ENCODE data around the gene ATP6V1G1.

DNA sequence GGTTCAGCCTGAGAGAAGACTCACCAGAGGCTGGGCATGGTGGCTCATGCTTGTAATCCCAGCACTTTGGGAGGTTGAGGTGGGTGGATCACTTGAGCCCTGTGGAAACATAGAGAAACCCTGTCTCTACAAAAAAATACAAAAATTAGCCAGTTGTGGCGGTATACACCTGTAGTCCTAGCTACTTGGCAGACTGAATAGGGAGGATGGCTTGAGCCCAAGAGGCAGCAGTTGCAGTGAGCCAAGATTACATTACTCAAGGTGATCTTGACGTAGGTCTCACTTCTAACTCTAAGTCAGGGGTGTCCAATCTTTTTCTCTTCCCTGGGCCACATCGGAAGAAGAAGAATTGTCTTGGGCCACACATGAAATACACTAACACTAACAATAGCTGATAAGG, 16.2 kb upstream of the ATP6V1G1 start:
- TF ChIP-seq TAF1 (IDR thresholded peaks at IDR 0.05; ENCODE audit: low read depth): no peak
- TF ChIP-seq, protein P1, sequence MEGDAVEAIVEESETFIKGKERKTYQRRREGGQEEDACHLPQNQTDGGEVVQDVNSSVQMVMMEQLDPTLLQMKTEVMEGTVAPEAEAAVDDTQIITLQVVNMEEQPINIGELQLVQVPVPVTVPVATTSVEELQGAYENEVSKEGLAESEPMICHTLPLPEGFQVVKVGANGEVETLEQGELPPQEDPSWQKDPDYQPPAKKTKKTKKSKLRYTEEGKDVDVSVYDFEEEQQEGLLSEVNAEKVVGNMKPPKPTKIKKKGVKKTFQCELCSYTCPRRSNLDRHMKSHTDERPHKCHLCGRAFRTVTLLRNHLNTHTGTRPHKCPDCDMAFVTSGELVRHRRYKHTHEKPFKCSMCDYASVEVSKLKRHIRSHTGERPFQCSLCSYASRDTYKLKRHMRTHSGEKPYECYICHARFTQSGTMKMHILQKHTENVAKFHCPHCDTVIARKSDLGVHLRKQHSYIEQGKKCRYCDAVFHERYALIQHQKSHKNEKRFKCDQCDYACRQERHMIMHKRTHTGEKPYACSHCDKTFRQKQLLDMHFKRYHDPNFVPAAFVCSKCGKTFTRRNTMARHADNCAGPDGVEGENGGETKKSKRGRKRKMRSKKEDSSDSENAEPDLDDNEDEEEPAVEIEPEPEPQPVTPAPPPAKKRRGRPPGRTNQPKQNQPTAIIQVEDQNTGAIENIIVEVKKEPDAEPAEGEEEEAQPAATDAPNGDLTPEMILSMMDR (IDR thresholded peaks at IDR 0.05; ENCODE audit: poor library complexity, severe bottlenecking): no peak

Measured in neural cell (in vitro differentiated cells).